ENCODE measurements around the gene IL24.
"Not testable (repeated sequence)": the region's sequence is repeated elsewhere in the genome, so short reads cannot be mapped to it uniquely, and the experiment has no call there.

Gene IL24

DNA sequence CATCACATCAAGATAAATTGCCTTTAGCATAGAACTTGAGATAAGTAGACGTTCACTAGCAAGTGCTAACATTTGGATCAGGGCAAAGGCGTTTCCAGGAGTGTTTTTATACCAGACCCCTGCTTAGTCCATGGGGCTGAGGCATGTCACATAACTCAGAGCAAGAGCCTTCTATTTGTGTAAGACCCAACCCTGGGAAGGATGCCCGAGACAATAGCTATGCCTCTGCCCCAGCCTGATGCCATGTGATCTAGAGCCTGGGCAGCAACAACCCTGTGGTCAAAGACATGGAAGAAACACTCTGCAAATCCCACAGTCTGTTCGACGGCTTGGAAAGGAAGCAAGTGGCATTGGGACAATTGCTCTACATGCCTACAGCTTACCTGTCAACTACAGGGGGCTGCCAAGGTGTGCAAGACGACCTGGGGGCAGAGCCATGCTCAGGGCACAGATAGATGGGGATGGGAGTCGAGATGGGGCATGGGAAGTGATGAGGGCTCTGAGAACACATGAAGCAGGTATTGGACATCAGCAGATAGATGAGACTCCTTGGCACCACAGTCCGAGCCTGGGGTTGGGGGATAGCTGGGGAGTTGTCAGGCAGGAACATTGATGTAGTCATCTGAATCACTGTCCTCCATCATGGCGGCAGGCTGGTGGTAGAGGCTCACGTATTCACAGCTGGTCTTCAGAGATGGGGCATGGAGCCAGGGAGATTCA is 7.3 kb downstream of the IL24 start:
- no peak for DNase-seq (ENCODE audit: low spot score)

DNA sequence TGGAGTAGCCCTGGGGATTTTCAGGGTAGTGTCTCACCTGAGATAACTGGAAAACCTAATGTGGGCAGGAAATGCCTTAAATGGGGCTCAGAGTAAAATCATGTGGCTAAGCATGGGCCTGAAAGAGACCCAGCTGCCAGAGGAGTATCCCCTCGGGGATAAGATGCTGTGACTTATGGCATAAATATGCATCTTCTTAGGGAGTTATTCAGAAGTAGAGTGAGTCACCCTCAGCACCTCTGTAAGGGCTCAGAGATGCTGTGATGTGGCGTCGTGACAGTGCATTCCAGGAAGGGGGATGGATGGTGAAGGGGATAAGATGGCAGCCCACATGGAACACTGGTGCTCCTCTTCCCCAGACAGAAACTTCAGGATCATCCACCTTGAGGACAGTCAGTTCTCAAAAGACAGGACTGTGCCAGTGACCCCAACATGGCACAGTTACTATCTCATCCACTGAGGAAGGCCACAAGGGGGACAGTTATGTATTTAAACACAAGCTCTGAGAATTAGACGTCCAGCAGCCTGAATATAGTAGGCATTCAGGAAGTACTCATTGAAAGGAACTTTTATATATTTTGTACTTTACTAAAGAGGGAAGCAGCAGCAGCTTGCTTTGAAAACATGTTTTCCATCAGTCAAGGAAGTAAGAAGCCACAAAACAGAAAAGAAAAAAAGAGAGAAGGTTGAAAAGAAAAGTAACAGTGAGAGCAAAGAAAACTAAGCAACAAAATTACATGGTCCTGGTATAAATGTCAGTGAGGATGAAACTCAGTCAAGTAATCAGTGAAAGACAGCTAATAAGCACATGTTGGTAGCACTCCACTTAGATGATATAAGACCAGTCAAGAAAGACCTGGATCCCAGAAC is 8.3 kb downstream of the IL24 start:
- DNase-seq (ENCODE audit: low spot score), result peak; percentile 53

DNA sequence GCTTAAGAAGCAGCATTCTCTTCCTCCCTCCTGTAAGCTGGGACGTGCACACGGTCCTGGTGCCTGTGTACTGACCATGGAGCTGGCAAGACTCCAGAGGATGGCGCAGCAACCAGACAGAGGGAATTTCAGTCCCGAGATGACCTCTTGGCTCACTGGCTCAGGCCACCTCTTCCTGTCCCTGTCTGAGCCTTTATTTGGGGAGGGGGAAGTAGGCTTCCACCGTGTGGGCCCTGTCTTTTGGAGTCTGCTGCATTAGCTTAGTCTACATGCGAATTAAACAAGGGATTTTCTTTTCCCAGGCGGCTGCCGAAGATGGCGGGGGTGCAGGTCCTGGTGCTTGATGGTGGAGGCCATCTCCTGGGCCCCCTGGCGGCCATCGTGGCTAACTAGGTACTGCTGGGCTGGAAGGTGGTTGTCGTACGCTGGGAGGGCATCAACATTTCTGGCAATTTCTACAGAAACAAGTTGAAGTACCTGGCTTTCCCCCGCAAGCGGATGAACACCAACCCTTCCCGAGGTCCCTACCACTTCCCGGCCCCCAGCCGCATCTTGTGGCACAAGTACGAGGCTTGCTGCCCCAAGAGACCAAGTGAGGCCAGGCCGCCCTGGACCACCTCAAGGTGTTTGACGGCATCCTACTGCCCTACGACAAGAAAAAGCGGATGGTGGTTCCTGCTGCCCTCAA is 10.2 kb downstream of the IL24 start:
- no peak for DNase-seq (ENCODE audit: low spot score)

DNA sequence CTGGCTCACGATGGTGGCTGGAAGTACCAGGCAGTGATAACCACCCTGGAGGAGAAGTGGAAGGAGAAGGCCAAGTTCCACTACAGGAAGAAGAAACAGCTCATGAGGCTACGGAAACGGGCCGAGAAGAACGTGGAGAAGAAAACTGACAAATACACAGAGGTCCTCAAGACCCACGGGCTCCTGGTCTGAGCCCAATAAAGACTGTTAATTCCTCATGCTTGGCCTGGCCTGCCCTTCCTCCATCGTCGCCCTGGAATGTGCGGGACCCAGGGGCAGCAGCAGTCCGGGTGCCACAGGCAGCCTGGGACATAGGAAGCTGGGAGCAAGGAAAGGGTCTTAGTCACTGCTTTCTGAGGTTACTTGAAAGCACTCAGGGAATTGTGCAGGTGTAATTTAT is 10.8 kb downstream of the IL24 start:
- DNase-seq (ENCODE audit: low spot score), result no peak

DNA sequence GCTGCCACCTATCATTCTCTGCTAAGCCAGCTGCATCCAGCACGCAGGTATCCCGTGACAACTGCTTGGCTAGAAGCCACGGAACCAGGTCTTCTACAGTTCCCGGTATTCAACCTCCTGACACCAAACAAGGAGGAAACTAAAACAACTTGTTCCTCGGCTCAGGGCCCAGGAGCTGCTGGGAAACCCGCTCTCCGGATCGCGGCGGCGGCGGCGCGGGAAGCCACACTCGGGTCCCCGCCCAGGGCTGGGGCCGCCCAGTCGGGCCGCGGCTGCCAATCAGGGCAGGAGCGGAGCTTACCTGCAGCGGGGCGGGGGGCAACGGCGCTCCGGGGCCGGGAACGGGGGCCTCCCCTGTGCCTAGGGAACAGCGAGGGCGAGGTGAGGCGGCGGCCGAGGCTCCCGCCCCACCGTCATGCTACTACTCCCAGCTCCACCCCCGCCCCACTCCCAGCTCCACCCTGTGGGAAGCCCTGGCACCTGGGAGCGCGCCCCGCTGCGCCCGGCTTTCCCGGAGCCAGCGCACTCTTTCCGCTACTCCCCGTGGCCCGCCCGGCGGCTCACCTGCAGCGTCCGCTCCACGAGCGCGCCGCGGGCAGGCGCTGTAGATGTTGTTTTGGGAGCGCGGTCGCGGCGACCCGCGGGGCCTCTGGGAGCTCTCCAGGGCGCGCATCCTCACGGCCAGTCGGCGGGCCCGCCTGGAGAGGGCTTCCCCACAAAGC is 12.1 kb downstream of the IL24 start:
- DNase-seq (ENCODE audit: low spot score), result peak; percentile 27

DNA sequence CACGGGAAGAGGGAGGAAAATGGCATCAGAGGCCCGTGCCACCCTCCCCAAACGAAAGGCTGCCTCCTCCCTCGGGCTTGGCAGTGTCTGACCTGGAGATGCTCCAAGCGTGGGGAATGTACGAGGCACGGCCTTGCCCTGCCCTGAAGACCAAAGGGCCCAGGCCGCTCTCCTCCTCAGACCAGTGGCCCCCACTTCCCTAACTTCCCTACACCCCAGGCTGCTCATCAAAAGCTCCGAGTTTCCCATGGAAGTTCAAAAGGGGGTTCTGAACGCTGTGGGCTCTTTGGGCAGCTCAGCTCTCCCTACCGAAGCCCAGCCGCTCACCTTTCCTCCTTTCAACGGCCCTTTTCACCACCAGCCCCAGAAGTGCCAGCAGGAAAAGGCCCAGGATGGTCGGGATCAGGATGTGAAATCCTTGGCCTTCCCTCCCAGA is 12.7 kb downstream of the IL24 start:
- no peak for DNase-seq (ENCODE audit: low spot score)

DNA sequence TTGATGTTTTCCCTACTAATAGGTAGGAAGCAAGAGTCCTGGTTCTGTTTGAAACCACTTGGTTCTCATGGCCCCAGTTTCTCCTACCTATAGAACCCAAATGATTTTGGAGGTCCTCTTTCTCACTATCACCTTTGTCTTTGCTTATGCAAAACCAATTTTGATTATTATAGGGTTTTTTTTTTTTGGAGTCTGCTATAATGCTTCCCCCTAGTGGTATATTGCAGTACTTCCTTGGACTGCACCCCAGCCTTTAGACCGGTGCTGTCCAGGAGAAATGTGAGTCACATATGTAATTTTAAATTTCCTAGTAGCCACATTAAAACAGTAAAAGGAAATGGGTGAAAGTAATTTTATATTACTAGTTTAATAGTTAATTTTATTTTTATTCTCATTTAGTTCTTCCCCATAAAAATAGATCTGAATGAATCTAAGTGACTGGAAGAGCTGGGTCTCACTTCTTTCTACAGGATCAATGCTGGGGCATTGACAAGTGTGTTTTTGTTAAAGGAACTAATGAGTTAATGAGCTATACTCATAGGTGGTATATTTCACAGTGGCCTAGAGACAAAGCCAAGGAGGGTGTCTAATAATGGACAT is 13.9 kb downstream of the IL24 start:
- DNase-seq (ENCODE audit: low spot score), result peak; percentile 73

DNA sequence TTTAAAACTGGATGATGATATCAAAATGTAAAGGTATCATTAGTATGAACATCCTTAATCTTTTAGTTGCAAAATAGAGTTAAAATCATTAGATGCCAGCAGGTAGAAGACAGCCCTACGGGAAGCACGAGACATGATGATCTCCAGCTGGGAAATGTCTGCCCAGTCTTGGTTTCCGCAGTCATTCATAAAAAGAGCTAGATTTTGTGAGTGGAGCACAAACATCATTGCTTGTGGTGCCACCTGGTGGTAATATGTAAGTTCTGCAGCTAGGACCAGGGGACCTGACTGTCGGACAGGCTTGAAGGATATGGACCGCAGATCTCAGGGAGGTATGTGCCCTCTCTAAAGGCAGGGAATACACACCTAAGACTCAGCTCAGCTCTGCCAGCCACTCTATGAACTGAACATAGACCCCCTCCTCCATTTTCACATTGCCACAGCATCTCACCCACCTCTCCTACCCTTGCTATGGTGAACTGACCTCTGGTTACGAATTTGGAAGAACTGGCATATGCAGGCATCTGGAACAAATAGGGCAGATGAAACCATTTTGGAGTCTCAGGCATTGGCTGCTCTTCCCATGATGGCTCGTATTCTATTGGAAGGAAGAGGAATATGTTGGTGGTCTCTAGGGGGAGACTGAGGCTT is 15.3 kb downstream of the IL24 start:
- DNase-seq (ENCODE audit: low spot score), result peak; percentile 80

DNA sequence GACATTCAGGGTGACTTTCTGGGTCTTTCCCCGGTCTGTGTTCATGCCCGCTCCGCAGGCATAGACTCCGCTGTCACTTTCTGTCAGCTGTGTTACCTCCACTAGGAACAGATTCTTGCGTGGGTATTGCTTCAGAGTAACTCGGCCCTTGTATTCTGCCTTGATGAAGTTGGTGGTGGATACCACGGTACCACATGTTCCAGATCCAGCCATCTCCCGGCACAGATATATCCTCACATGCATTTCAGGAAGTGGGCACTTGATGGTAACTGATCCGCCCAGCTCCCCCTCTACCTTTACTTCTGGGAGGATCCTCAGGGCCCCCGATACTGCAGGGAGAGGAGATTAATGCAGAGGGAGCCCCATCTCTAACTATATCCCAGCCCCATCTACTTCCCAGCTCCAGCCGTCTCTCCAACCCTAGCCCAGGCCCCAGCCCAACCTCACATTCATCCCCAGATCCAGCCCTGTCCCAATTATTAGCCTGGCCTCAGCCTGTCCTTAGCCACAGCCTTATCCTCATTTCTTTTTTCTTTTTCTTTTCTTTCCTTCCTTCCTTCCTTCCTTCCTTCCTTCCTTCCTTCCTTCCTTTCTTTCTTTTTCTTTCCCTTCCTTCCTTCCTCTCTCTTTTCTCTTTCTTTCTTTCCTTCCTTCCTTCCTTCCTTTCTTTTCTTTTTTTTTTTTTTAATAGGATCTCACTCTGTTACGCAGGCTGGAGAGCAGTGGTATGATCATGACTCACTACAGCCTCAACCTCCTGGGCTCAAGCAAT is 16.7 kb downstream of the IL24 start:
- no peak for DNase-seq (ENCODE audit: low spot score)

DNA sequence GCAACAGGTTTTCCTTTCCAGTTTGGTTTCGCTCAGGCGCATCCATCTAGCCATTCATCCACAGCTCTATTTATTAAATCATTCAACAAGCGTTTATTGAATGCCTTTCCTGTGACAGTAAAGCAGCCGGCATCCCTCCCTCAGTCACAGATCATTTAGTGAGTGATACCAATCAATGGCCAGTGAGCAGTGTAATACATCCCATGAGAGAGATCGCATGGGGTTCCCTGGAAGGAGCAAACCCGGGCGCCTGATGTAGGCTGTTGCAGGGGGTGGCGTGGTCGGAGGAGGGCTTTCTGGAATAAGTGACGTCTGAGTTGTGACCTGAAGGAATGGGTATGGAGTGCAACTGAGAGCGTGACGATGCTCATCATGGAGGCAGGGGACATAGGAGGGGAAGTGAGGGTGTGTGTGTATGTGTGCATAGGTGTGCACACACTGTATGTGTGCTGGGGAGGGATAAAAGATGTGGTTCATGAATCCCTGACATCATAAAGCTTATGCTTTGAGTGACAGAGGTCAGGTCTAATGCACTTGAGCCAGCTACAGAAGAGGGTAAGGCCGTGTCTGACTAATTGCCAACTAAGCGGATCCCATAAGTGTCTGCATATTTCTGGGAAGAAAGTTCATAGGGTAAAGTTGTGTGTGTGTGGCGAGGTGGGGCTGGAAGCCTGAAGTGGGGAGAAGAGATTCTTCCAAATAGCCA is 17.9 kb downstream of the IL24 start:
- no peak for DNase-seq (ENCODE audit: low spot score)

DNA sequence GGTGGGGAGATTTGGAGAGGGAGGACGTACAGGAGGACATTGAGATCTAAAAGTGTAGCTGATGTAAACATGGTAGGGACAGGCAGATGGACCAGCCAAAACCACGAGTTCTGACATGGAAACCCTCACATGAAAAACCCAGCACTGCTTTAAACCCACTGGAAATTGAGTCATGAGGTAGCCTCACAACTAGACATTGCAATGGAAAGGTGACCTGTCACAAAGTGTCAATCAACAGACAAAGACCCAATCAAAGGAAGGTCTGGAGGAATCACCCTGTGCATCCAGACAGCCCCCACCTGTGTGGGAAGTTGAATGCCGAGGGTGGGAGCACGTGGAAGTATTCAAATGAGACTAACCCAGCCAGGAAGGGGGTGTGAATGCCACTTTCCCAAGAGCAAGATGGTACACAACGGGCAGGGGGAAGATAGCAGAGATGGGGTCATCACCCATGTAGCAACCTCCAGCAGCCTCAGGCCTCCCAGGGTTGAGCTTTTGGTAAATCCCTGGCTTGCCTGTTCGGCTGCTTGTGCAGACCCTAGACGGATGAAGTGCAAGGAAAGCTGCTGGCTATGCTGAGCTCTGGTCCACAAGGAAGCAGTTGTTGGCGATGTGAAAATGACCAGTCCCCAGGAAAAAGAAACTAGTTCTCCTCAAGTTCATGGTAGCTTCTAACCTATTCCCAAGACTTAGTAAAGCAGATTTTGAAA is 18.9 kb downstream of the IL24 start:
- no peak for DNase-seq (ENCODE audit: low spot score)

DNA sequence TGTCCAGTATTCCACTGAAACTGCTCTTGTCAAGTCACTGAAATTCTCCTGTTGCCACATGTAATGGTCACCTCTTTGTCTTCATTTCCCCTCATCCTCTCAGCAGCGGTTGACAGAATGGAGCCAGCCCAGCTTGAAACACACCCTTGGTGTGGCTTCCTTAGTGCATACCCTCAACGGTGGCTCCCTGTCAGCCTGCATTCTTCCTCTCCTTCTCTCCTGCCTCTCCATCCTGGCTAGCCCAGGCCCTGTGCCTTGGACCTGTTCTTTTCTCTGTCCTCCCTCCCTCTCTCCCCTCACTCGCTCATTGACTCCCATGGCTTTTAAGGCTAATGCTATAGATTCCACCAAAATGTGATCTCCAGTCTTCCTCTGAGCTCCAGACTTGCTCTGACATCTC is 20.8 kb downstream of the IL24 start:
- no peak for DNase-seq (ENCODE audit: low spot score)

DNA sequence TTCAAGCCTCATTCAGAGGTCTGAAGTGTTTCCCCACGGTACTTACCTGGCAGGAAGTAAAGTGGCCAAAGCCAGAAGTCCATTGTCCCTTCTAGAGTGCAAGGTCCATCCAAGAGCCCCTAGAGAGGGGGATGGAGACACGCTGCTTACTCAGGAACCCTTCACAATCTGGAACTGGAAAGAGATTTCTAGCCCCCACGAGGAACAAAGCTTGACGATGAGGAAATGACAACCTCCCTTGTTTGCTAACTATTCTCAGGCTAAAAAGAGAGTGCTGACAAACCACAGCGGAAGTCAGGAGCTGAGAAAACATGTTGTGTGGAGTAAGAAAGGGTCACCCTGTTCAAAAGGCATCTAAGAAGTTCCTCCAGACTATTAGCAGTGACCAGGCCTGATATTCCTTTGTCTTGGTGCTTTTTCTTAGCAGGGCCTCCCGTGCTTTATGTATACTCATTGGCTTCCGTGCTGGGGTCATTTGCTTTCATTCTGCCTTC is 24.6 kb downstream of the IL24 start, which contains the start of gene FCMR:
FCMR (minus strand) TSS at position 170 of the 494 bp plus-strand sequence; CDS start at position 83, 87 bp downstream.
- DNase-seq (ENCODE audit: low spot score), result peak; percentile 66

DNA sequence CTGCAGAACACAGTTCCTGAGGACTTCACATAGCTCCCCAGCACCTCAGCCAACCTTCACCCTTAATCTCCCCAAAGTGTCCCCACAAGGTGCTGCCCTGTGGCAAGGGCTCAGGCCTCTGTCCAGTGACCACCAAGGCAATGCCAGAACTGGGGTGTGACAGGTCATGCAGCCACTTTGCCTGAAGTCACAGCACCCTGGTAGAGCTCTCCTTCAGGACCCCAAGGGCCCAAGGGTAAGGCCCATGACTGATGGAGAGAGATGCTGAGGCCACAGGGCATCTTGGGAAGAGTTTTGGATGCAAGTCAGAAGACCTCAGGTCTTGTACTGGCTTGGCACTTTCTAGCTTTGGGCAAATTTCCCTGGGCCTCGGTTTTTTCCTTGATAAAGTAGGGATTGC is 25.3 kb downstream of the IL24 start:
- no peak for DNase-seq (ENCODE audit: low spot score)

DNA sequence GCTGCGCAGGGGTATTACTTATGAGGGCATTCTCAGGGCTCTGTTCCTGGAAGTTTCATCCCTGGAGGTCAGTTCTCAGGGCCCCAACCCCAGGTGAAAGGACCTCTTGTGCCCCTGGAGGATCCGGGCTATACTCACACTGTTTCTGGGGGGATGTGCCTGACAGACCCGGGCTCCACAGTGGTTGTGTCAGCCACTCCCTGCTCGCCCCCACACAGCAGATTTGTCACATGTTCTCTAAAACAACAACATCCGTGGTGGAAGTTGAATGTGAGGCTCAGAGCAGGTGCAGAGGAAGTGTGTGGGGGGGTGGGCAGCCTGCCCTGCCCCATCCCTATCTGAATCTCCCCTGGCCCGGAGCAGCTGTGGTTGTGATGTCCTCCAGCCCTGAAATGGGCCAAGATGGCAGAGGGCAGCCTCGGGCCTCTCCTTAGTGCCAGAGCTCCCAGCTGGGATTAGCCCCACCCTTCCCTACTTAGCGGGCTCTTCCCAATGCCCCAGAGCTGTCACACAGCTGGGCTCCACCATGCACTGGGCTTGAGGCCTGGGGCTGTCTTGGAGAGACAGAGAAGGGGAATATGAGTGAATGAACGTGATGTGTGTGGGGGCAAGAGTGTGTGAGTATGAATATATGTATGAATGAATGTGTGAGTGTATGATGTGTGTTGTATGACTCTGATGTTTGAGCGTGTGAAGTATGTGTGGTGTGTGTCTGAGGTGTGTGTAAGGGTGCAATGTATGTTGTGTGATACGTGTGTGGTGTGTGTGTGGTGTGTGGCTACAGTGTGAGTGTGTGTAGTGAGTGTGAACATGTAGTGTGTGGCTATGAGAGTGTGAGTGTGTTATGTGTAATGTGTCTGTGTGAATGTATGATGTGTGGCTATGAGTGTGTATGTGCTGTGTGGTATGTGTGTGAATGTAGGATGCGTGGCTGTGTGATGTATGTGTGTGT is 26.0 kb downstream of the IL24 start:
- peak; percentile 78 for DNase-seq (ENCODE audit: low spot score)

DNA sequence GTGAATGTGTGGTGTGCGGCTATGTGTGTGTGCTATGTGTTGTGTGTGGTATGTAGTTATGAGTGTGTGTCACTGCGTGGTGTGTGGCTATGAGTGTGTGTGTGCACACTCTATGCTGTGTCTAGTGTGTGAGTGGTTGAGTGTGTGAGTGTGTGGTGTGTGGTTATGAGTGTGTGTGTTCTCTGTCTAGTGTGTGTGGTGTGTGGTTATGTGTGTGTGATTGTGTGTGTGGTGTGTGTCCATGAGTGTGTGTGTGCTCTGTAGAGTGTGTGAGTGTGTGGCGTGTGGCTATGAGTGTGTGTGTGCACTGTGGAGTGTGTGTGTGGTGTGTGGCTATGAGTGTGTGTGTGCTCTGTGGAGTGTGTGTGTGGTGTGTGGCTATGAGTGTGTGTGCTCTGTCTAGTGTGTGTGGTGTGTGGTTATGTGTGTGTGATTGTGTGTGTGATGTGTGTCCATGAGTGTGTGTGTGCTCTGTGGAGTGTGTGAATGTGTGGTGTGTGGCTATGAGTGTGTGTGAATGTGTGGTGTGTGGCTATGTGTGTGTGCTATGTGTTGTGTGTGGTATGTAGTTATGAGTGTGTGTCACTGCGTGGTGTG is 26.8 kb downstream of the IL24 start:
- not testable (repeated sequence) for DNase-seq (ENCODE audit: low spot score)

DNA sequence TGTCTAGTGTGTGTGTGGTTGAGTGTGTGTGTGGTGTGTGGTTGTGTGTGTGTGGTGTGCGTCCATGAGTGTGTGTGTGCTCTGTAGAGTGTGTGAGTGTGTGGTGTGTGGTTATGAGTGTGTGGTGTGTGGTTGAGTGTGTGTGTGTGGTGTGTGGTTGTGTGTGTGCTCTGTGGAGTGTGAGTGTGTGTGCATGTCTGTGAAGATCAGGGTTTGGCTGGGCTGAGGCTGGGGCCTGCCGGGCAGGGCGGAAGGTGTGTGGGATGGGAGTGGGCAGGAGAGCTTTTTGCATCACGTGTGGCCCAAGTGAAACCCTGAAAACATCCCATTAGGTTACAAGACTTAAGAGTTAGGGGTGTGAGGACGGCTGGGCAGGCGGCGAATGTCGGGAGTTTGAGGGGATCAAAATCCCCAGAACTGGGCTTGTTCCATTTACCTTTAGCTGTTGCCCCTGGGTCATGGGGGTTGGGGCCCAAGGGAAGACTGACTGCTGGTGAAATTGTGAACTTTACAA is 27.4 kb downstream of the IL24 start:
- peak; percentile 31 for DNase-seq (ENCODE audit: low spot score)
